Stomach smooth muscle (tissue), 2 donors: ENCODE measurements around the gene DNAAF1.
"Not testable (repeated sequence)": the region's sequence is repeated elsewhere in the genome, so short reads cannot be mapped to it uniquely, and the experiment has no call there.

ENCODE experiments used
- H3K27ac ChIP-seq: one replicate; pipeline ENCODE4 v1.7.0; 2013; ENCODE audit warnings: mild to moderate bottlenecking, low read length, inconsistent platforms
- H3K27me3 ChIP-seq, 2 donors: one replicate each; pipeline ENCODE4 v1.7.0; 2013; ENCODE audit warnings: low read length in 2 of 2; ENCODE audit not compliant: insufficient read depth in 2 of 2, control insufficient read depth in 1 of 2
- H3K36me3 ChIP-seq, 2 donors: one replicate each; pipeline ENCODE4 v1.7.0; 2013; ENCODE audit warnings: low read length in 2 of 2; ENCODE audit not compliant: control insufficient read depth in 2 of 2, insufficient read depth in 2 of 2
- H3K4me1 ChIP-seq: one replicate; pipeline ENCODE4 v1.7.0; 2013; ENCODE audit warnings: low read length; ENCODE audit not compliant: control insufficient read depth, insufficient read depth
- H3K4me3 ChIP-seq, 2 donors: one replicate each; pipeline ENCODE4 v1.7.0; 2013; ENCODE audit warnings: low read length in 2 of 2
- H3K9ac ChIP-seq, 2 donors: one replicate each; pipeline ENCODE4 v1.7.0; 2013; ENCODE audit warnings: low read length in 2 of 2, mild to moderate bottlenecking in 1 of 2
- H3K9me3 ChIP-seq, 2 donors: one replicate each; pipeline ENCODE4 v1.7.0; 2013; ENCODE audit warnings: low read length in 2 of 2; ENCODE audit not compliant: control insufficient read depth in 2 of 2
- donor health status: healthy.
- donor health status: Pancreatic carcinoma.

The DNAAF1 gene

GRCh38 chr16:84212631-84213030 is 67.5 kb downstream of the DNAAF1 start:
- no peaks in the 10 kb centered on the region for H3K36me3 ChIP-seq

DNA sequence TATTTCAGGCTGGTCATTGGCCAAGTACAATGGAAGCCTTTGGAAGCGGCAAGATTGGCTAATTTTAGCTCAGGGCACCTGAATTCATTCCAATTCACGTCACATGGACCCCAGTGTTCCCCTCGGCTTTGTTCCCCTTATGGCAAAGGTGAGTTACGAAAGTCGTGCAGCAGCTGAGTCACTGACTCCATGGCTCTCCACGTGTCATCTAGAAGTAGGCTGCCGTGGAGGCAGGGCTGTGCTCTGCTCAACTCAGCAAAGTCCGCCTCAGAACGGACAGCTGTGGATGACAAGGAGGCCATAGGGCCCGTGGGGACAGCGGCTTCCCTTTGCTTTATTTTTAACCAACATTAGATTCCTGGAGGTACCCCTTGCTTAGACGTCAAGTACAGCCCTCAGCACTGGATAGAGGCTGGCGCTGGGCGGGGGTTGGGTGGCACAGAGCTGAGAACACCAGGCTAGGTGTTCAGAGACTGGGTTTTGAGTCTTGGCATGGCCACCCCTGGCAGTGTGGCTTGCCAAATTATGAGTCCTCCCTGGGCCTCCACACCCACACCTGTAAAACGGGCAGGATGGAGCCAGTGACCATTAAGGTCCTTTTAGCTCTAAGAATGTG is 69.5 kb downstream of the DNAAF1 start:
- H3K4me3 ChIP-seq, result no peak overlapping the region
- H3K27me3 ChIP-seq, result peaks cover 0 to 2% of the 10 kb centered on the region in 2 donors
- no peaks in the 10 kb centered on the region for H3K9me3 ChIP-seq
- H3K27ac ChIP-seq, result no peak overlapping the region
- H3K36me3 ChIP-seq, result no peaks in the 10 kb centered on the region
- no peak overlapping the region for H3K9ac ChIP-seq
- no peaks in the 10 kb centered on the region for H3K4me1 ChIP-seq

More at GRCh38 chr16:84212631-84213030, 67.5 kb downstream of the DNAAF1 start:
- Histone ChIP-seq H3K27me3 (peaks cover 0 to 2% of the 10 kb centered on the region in 2 donors), H3K9ac (no peak overlapping the region), H3K27ac (no peak overlapping the region), H3K4me1 (no peaks in the 10 kb centered on the region), H3K9me3 (no peaks in the 10 kb centered on the region), H3K4me3 (no peak overlapping the region)

DNA sequence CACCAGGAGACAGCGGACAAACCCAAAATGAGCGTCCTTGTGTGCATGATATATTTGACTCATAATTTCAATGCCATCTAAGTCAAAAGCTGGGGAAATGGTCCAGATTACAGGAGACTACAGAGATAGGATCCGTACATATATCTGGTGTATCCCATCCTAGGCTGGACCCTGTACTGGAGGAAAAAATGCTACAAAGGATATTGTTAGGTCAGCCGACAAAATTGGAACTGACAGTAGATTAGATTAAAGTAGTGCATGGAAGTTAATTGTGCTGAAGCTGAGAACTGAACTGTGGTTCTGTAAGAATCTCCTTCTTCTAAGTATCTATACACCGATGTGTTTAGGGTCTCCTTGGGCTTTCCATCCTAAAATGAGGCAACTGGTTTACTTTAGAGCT is 70.4 kb downstream of the DNAAF1 start:
- H3K9me3 ChIP-seq, result no peaks in the 10 kb centered on the region
- no peak overlapping the region for H3K27ac ChIP-seq
- no peak overlapping the region for H3K4me3 ChIP-seq
- peaks cover 0 to 2% of the 10 kb centered on the region in 2 donors for H3K27me3 ChIP-seq
- no peak overlapping the region for H3K9ac ChIP-seq
- no peaks in the 10 kb centered on the region for H3K36me3 ChIP-seq
- no peaks in the 10 kb centered on the region for H3K4me1 ChIP-seq

GRCh38 chr16:84216144-84216543 is 71.0 kb downstream of the DNAAF1 start:
- H3K36me3 ChIP-seq, H3K9ac ChIP-seq, H3K4me3 ChIP-seq, H3K9me3 ChIP-seq, H3K27ac ChIP-seq, H3K27me3 ChIP-seq, H3K4me1 ChIP-seq: not testable (repeated sequence)

GRCh38 chr16:84218176-84218823 is 73.2 kb downstream of the DNAAF1 start:
- H3K27me3 ChIP-seq, result peaks cover 0 to 2% of the 10 kb centered on the region in 2 donors
- no peaks in the 10 kb centered on the region for H3K4me1 ChIP-seq
- H3K27ac ChIP-seq, result no peak overlapping the region
- H3K4me3 ChIP-seq, result no peak overlapping the region
- no peaks in the 10 kb centered on the region for H3K9me3 ChIP-seq
- no peaks in the 10 kb centered on the region for H3K36me3 ChIP-seq
- H3K9ac ChIP-seq, result no peak overlapping the region

DNA sequence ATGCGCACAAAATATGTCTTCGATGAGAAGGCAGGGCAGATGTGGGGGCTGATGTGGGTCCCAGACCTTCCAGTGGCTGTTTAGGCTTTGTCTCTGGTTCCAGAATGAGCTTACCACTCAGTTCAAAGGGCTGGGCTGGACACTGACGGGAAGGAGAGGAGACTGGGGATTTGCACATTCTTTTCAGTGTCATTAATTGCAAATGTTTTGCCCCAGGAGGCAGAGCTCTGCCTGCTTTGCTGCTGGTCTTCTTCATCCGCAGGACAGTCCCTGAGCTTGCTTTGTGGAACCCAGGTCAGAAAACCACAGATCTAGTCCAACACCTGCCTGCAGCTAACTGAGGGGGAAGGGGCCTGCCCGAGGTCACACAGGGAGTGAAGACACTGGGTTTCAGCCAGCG is 73.8 kb downstream of the DNAAF1 start:
- H3K4me3 ChIP-seq, result no peak overlapping the region
- no peak overlapping the region for H3K27ac ChIP-seq
- H3K36me3 ChIP-seq, result no peaks in the 10 kb centered on the region
- no peaks in the 10 kb centered on the region for H3K4me1 ChIP-seq
- no peaks in the 10 kb centered on the region for H3K9me3 ChIP-seq
- peaks cover 0 to 2% of the 10 kb centered on the region in 2 donors for H3K27me3 ChIP-seq
- no peak overlapping the region for H3K9ac ChIP-seq

DNA sequence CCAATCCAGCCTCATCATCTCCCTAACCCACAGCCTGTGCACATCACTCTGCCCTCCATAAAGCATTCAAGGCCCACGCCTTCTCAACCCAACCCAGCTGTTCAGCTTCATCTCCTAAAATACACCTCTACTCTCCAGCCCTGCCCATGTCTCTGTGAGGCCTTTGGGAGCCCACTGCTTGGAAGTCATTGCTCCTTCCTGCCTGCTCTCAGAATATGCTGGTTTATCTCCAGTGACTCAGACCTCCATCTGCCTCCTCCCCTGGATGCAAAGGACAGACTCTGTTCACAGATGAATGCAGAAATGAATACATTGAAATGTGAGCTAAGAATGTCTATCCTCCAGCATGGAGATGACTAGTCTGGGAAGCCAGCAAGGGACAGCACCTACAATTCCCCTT is 75.7 kb downstream of the DNAAF1 start:
- no peaks in the 10 kb centered on the region for H3K36me3 ChIP-seq
- no peaks in the 10 kb centered on the region for H3K9me3 ChIP-seq
- no peak overlapping the region for H3K4me3 ChIP-seq
- H3K4me1 ChIP-seq, result no peaks in the 10 kb centered on the region
- H3K9ac ChIP-seq, result no peak overlapping the region
- no peak overlapping the region for H3K27ac ChIP-seq
- H3K27me3 ChIP-seq, result peaks cover 0 to 5% of the 10 kb centered on the region in 2 donors

GRCh38 chr16:84223456-84223855 is 78.3 kb downstream of the DNAAF1 start:
- no peaks in the 10 kb centered on the region for H3K9me3 ChIP-seq
- no peak overlapping the region for H3K4me3 ChIP-seq
- H3K9ac ChIP-seq, result no peak overlapping the region
- peaks cover 6% of the 10 kb centered on the region for H3K4me1 ChIP-seq
- peaks cover 0 to 7% of the 10 kb centered on the region in 2 donors for H3K27me3 ChIP-seq
- no peaks in the 10 kb centered on the region for H3K36me3 ChIP-seq
- H3K27ac ChIP-seq, result no peak overlapping the region

DNA sequence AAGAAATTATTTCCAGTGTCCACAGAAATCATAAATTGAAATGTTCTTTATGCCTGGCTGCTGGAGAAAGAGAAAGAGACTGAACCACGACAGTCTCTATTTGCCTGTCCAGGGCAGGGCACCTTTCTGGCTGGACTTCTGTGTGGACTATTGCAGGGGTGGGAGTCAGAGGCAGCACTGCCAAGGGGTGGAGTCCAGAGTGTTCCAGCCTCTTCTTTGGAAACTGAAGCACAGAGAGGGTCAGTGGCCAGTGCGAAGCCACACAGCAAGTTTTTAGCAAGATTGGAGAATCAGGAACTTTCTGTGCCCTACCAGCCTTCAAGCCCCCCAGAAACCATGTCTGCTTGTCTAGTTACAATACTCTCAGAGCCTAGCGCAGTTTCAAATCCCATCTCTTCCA is 79.4 kb downstream of the DNAAF1 start:
- Histone ChIP-seq H3K36me3 (no peaks in the 10 kb centered on the region), H3K27ac (no peak overlapping the region), H3K27me3 (peaks cover 0 to 7% of the 10 kb centered on the region in 2 donors), H3K9ac (no peak overlapping the region), H3K4me3 (no peak overlapping the region), H3K9me3 (no peaks in the 10 kb centered on the region), H3K4me1 (peaks cover 9% of the 10 kb centered on the region)

GRCh38 chr16:84225126-84225525 is 80.0 kb downstream of the DNAAF1 start:
- Histone ChIP-seq H3K27me3 (peaks cover 0 to 7% of the 10 kb centered on the region in 2 donors), H3K4me1 (peaks cover 9% of the 10 kb centered on the region), H3K4me3 (no peak overlapping the region), H3K9me3 (no peaks in the 10 kb centered on the region), H3K9ac (no peak overlapping the region), H3K27ac (no peak overlapping the region), H3K36me3 (no peaks in the 10 kb centered on the region)

GRCh38 chr16:84225571-84225970 is 80.5 kb downstream of the DNAAF1 start:
- Histone ChIP-seq H3K4me1 (peaks cover 9% of the 10 kb centered on the region), H3K9ac (no peak overlapping the region), H3K27ac (no peak overlapping the region), H3K9me3 (no peaks in the 10 kb centered on the region), H3K36me3 (no peaks in the 10 kb centered on the region), H3K4me3 (no peak overlapping the region), H3K27me3 (peaks cover 0 to 7% of the 10 kb centered on the region in 2 donors)
